Keratinocyte (primary cell): ENCODE measurements around the gene CELF2.

Experiments
- CTCF ChIP-seq, 3 experiments: IDR thresholded peaks in 1 of 3; conservative IDR thresholded peaks in 1 of 3; optimal IDR thresholded peaks in 1 of 3; 2 replicates in 2 of 3; 3 replicates in 1 of 3; pipeline versions ENCODE3 to v1.5.1; 2011; ENCODE audit warnings: low read length in 3 of 3, mild to moderate bottlenecking in 3 of 3, moderate library complexity in 2 of 3, control low read depth in 1 of 3, inconsistent platforms in 1 of 3; ENCODE audit not compliant: insufficient read depth in 2 of 3; ENCODE audit errors: extremely low read depth in 1 of 3
- EZH2 ChIP-seq: IDR thresholded peaks from one replicate; pipeline ENCODE4 v1.6.1; 2012; ENCODE audit warnings: inconsistent platforms, mild to moderate bottlenecking, low read length, moderate library complexity

- no peak for TF ChIP-seq CTCF (optimal IDR thresholded peaks at IDR 0.05 in 1 of 3, IDR thresholded peaks at IDR 0.05 in 1 of 3, conservative IDR thresholded peaks at IDR 0.05 in 1 of 3; ENCODE audit: extremely low read depth in 1 of 3, insufficient read depth in 2 of 3, low read length in 3 of 3)
- no peak for TF ChIP-seq EZH2
Observed at GRCh38 chr10:11018432-11018841, 765 bp downstream of the CELF2 start.
